ENCODE measurements around the gene OTULINL.

OTULINL gene

GRCh38 chr5:14627270-14627669 lies 45.7 kb downstream of the OTULINL start:
- H3K9me2 ChIP-seq (replicated peaks; ENCODE audit: insufficient read depth, low read length): no peaks in the 10 kb centered on the region
- H3K9ac ChIP-seq (ENCODE audit: low read length): no peak overlapping the region
- H3K9me3 ChIP-seq (ENCODE audit: insufficient read depth, low read length): no peaks in the 10 kb centered on the region
- no peaks in the 10 kb centered on the region for H3K79me2 ChIP-seq (ENCODE audit: insufficient read depth, low read length)
- H2AFZ ChIP-seq (ENCODE audit: low read depth, low read length, severe bottlenecking): no peak overlapping the region
- H3K4me3 ChIP-seq (ENCODE audit: insufficient read depth, low read length, poor library complexity, severe bottlenecking): no peak overlapping the region
- no peaks in the 10 kb centered on the region for H3K27me3 ChIP-seq (ENCODE audit: low read length)
- no peak overlapping the region for H3K4me2 ChIP-seq (ENCODE audit: low read depth, low read length, poor library complexity, severe bottlenecking)
- H3K27ac ChIP-seq (ENCODE audit: low read depth, low read length): no peak overlapping the region
- H4K20me1 ChIP-seq (ENCODE audit: low read depth, low read length): no peaks in the 10 kb centered on the region
- TF ChIP-seq CTCF (IDR thresholded peaks at IDR 0.05; ENCODE audit: insufficient read depth, low read length, poor library complexity, severe bottlenecking) (no peak), EZH2phosphoT487 (conservative IDR thresholded peaks at IDR 0.05; ENCODE audit: low read length) (no peak)
- H3F3A ChIP-seq (ENCODE audit: insufficient read depth): no peaks in the 10 kb centered on the region
- no peaks in the 10 kb centered on the region for H3K36me3 ChIP-seq (ENCODE audit: low read length)

- H3K9ac ChIP-seq (ENCODE audit: low read length): no peak overlapping the region
- H3K36me3 ChIP-seq (ENCODE audit: low read length): no peaks in the 10 kb centered on the region
- TF ChIP-seq CTCF (IDR thresholded peaks at IDR 0.05; ENCODE audit: insufficient read depth, low read length, poor library complexity, severe bottlenecking) (no peak), EZH2phosphoT487 (conservative IDR thresholded peaks at IDR 0.05; ENCODE audit: low read length) (no peak)
- no peaks in the 10 kb centered on the region for H3K9me2 ChIP-seq (replicated peaks; ENCODE audit: insufficient read depth, low read length)
- H3K27me3 ChIP-seq (ENCODE audit: low read length): no peaks in the 10 kb centered on the region
- no peaks in the 10 kb centered on the region for H3K9me3 ChIP-seq (ENCODE audit: insufficient read depth, low read length)
- no peak overlapping the region for H3K27ac ChIP-seq (ENCODE audit: low read depth, low read length)
- H2AFZ ChIP-seq (ENCODE audit: low read depth, low read length, severe bottlenecking): no peak overlapping the region
- no peaks in the 10 kb centered on the region for H4K20me1 ChIP-seq (ENCODE audit: low read depth, low read length)
- no peak overlapping the region for H3K4me3 ChIP-seq (ENCODE audit: insufficient read depth, low read length, poor library complexity, severe bottlenecking)
- no peaks in the 10 kb centered on the region for H3K79me2 ChIP-seq (ENCODE audit: insufficient read depth, low read length)
- no peak overlapping the region for H3K4me2 ChIP-seq (ENCODE audit: low read depth, low read length, poor library complexity, severe bottlenecking)
- H3F3A ChIP-seq (ENCODE audit: insufficient read depth): no peaks in the 10 kb centered on the region
These were observed 46.8 kb downstream of the OTULINL start for GRCh38 chr5:14628346-14628745.

DNA sequence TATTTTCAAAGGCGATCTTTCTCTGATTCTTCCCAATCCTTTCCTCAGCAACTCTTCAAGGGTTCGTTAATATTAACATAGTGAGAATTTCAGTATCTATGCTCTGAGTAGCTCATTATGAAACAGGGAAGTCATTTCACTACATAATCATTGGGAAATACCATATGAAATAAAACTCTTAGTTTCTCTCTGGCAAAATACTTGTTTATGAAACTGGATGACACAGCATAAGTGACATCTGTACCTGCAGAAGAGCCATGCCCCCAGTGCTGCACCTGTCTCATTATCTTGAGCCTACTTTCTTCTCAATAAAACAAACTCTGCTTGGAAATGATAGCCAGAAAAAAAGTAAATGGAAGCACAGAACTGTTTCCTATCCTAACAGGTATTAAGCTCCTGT lies 49.1 kb downstream of the OTULINL start:
- TF ChIP-seq EZH2phosphoT487 (conservative IDR thresholded peaks at IDR 0.05; ENCODE audit: low read length) (no peak), CTCF (IDR thresholded peaks at IDR 0.05; ENCODE audit: insufficient read depth, low read length, poor library complexity, severe bottlenecking) (no peak)
- Histone ChIP-seq H2AFZ (ENCODE audit: low read depth, low read length, severe bottlenecking) (no peak overlapping the region), H3K79me2 (ENCODE audit: insufficient read depth, low read length) (no peaks in the 10 kb centered on the region), H3K27ac (ENCODE audit: low read depth, low read length) (no peak overlapping the region), H3K4me3 (ENCODE audit: insufficient read depth, low read length, poor library complexity, severe bottlenecking) (no peak overlapping the region), H3K9me3 (ENCODE audit: insufficient read depth, low read length) (no peaks in the 10 kb centered on the region), H3K36me3 (ENCODE audit: low read length) (no peaks in the 10 kb centered on the region), H4K20me1 (ENCODE audit: low read depth, low read length) (no peaks in the 10 kb centered on the region), H3K9ac (ENCODE audit: low read length) (no peak overlapping the region), H3K4me2 (ENCODE audit: low read depth, low read length, poor library complexity, severe bottlenecking) (no peak overlapping the region), H3K27me3 (ENCODE audit: low read length) (no peaks in the 10 kb centered on the region), H3F3A (ENCODE audit: insufficient read depth) (no peaks in the 10 kb centered on the region), H3K9me2 (replicated peaks; ENCODE audit: insufficient read depth, low read length) (no peaks in the 10 kb centered on the region)

Data from SU-DHL-6 (cell line).